Activated CD8-positive, alpha-beta memory T cell treated with anti-CD3 and anti-CD28 coated beads for 24 hours (primary cell): ENCODE measurements around the gene CLGN.

ENCODE experiments used
- DNase-seq: peaks from one replicate; pipeline ENCODE4 v3.0.0-alpha.2; 2020

Gene CLGN

GRCh38 chr4:140373328-140374129, 53.9 kb downstream of the CLGN start, which contains the start of gene SCOC:
Gene SCOC (plus strand): TSS chr4:140373646. CDS start chr4:140379171, 5,525 bp downstream.
- DNase-seq, result peak; percentile 97

- DNase-seq, result no peak
Observed at GRCh38 chr4:140372751-140373327, 54.6 kb downstream of the CLGN start.

GRCh38 chr4:140368686-140369085, 58.8 kb downstream of the CLGN start:
- DNase-seq, result no peak

GRCh38 chr4:140367738-140368137, 59.7 kb downstream of the CLGN start:
- DNase-seq, result no peak

GRCh38 chr4:140363558-140363957, 63.9 kb downstream of the CLGN start:
- no peak for DNase-seq

- no peak for DNase-seq
Observed at GRCh38 chr4:140363051-140363450, 64.4 kb downstream of the CLGN start.

- DNase-seq, result no peak
Observed at GRCh38 chr4:140361099-140361498, 66.3 kb downstream of the CLGN start.

- DNase-seq, result peak; percentile 86
Observed at GRCh38 chr4:140359562-140360427, 67.7 kb downstream of the CLGN start.

GRCh38 chr4:140358281-140358680, 69.2 kb downstream of the CLGN start:
- no peak for DNase-seq

GRCh38 chr4:140357868-140358267, 69.6 kb downstream of the CLGN start:
- DNase-seq, result no peak

GRCh38 chr4:140355288-140355687, 72.2 kb downstream of the CLGN start:
- DNase-seq, result no peak

GRCh38 chr4:140353786-140354185, 73.7 kb downstream of the CLGN start:
- no peak for DNase-seq

GRCh38 chr4:140351093-140352075, 76.1 kb downstream of the CLGN start:
- no peak for DNase-seq

GRCh38 chr4:140349816-140350215, 77.6 kb downstream of the CLGN start:
- no peak for DNase-seq

- DNase-seq, result no peak
Observed at GRCh38 chr4:140346136-140346535, 81.3 kb downstream of the CLGN start.

GRCh38 chr4:140344621-140345020, 82.8 kb downstream of the CLGN start:
- DNase-seq, result no peak

GRCh38 chr4:140344101-140344500, 83.3 kb downstream of the CLGN start:
- no peak for DNase-seq

GRCh38 chr4:140343303-140343702, 84.1 kb downstream of the CLGN start:
- DNase-seq, result no peak

- DNase-seq, result no peak
Observed at GRCh38 chr4:140342620-140343019, 84.8 kb downstream of the CLGN start.
